Measurements from ENCODE around the gene C1orf232. TPM values are rescaled to one million over a fixed set of nuclear protein-coding genes. Genes with fewer than 3 reads are reported as not detected.

The C1orf232 gene
- total RNA-seq, 4 donors from 2014 or later, result not detected

DNA sequence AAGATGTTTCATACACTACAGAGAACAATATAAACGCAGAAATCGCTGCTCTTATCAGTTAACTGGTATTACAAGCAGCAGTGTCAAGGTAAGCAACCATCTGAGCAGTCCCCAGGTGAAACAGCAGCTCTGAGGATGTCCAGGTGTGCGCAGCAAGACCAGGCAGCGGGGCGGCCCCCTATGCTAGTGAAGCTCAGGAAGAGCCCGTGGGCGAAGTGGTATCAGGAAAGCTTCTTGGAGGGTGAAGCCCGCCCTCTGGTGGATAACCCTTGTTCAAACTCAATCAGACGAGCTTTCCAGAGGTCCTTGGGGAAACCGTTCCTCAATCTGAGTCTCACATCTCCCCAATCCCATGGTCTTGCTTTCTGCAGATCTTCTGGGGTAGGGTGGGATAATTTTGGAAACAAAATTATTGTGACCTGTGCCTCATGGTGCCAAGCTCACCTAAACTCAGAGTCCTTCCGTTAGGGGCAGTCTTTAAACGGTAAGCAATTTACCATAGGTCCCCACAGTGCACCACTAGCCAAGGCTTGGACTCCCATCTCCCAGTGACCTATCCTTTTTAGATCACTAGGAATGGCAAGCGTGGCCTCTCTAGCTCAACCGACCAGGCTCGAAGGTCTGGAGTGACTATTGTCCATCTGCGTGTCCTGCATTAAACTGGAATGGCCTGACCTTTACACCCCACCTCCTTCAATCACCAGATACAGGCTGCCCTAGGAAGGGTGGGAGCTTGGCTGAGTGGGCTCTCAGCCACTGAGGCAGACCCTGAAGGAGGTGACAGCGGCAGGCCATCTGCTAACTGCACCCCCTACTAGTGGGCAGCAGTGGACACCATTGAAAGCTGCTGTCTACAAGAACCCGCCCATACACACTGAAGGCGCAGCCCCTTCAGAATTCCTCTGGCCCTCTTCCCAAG is 23.5 kb downstream of the C1orf232 start:
- no peaks in the 10 kb centered on the region for H3K36me3 ChIP-seq
- no peak overlapping the region for H3K4me3 ChIP-seq
- H3K9me3 ChIP-seq, result no peaks in the 10 kb centered on the region
- no peaks in the 10 kb centered on the region for H3K27me3 ChIP-seq
- TF ChIP-seq, protein P1, sequence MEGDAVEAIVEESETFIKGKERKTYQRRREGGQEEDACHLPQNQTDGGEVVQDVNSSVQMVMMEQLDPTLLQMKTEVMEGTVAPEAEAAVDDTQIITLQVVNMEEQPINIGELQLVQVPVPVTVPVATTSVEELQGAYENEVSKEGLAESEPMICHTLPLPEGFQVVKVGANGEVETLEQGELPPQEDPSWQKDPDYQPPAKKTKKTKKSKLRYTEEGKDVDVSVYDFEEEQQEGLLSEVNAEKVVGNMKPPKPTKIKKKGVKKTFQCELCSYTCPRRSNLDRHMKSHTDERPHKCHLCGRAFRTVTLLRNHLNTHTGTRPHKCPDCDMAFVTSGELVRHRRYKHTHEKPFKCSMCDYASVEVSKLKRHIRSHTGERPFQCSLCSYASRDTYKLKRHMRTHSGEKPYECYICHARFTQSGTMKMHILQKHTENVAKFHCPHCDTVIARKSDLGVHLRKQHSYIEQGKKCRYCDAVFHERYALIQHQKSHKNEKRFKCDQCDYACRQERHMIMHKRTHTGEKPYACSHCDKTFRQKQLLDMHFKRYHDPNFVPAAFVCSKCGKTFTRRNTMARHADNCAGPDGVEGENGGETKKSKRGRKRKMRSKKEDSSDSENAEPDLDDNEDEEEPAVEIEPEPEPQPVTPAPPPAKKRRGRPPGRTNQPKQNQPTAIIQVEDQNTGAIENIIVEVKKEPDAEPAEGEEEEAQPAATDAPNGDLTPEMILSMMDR (IDR thresholded peaks at IDR 0.05), result peak; percentile 73 to 81
- no peak for TF ChIP-seq POLR2AphosphoS5 (IDR thresholded peaks at IDR 0.05)
- no peak for TF ChIP-seq POLR2A (IDR thresholded peaks at IDR 0.05)
- no peak for TF ChIP-seq EP300 (IDR thresholded peaks at IDR 0.05)
- peaks cover 5% of the 10 kb centered on the region for H3K4me1 ChIP-seq
- 31% methylated on average over 16 of the region's 19 CpGs for WGBS
- DNase-seq (ENCODE audit: low spot score in 2 of 2), result peak; percentile 85 to 90
- no peak overlapping the region for H3K27ac ChIP-seq

DNA sequence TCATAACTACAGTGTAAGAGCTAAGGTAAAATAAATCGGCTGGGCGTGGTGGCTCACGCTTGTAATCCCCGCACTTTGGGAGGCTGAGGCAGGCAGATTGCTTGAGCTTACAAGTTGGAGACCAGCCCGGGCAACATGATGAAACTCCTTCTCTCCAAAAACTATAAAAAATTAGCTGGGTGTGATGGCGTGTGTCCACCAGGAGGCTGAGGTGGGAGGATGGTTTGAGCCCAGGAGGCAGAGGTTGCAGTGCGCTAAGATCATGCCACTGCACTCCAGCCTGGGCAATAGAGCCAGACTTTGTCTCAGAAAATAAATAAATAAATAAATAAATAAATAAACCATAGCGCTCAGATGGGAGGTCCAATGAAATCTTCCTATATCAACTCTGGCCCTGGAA is 26.6 kb downstream of the C1orf232 start:
- 72% methylated on average over 8 of the region's 8 CpGs for WGBS
- TF ChIP-seq POLR2AphosphoS5 (IDR thresholded peaks at IDR 0.05) (no peak), POLR2A (IDR thresholded peaks at IDR 0.05) (no peak)
- TF ChIP-seq, protein P1 (IDR thresholded peaks at IDR 0.05), result no peak
- Histone ChIP-seq H3K4me1 (peaks cover 5% of the 10 kb centered on the region), H3K27ac (no peak overlapping the region), H3K36me3 (no peaks in the 10 kb centered on the region), H3K4me3 (no peak overlapping the region), H3K27me3 (no peaks in the 10 kb centered on the region), H3K9me3 (no peaks in the 10 kb centered on the region)
- no peak for DNase-seq (ENCODE audit: low spot score in 2 of 2)

DNA sequence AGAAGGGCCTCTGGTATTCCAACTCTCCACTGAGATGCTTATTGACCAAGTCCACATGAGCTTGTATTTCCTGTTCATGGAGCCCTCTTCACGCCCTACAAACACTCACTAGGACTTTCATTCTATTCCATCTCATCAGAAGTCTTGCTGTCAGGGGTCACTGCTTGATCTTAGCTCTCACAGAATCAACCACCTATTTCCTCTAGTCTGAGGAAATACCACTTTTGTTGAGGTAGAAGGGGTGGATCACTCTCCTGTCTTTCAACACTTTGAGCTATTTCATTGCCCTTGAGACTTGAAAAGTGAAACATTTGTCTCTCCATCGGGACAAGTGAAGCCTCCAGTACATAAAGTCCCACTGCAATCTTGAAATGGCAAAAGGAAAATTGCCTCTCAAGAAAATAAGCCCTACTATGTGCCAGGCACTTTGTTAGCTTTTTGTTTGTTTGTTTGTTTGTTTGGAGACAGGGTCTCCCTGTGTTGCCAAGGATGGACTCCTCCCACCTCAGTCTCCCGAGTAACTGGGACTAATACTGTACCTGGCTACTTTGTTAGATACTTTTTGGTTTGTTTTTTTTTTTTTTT is 29.7 kb downstream of the C1orf232 start:
- Histone ChIP-seq H3K9me3 (no peaks in the 10 kb centered on the region), H3K27ac (no peak overlapping the region), H3K4me3 (no peak overlapping the region), H3K4me1 (no peaks in the 10 kb centered on the region), H3K27me3 (no peaks in the 10 kb centered on the region), H3K36me3 (no peaks in the 10 kb centered on the region)
- no peak for TF ChIP-seq POLR2A (IDR thresholded peaks at IDR 0.05)
- TF ChIP-seq, protein P1 (IDR thresholded peaks at IDR 0.05), result no peak
- TF ChIP-seq EP300 (IDR thresholded peaks at IDR 0.05), result no peak
- TF ChIP-seq POLR2AphosphoS5 (IDR thresholded peaks at IDR 0.05), result no peak
- no peak for DNase-seq (ENCODE audit: low spot score in 2 of 2)
- WGBS, result 74% methylated on average over 3 of the region's 3 CpGs

DNA sequence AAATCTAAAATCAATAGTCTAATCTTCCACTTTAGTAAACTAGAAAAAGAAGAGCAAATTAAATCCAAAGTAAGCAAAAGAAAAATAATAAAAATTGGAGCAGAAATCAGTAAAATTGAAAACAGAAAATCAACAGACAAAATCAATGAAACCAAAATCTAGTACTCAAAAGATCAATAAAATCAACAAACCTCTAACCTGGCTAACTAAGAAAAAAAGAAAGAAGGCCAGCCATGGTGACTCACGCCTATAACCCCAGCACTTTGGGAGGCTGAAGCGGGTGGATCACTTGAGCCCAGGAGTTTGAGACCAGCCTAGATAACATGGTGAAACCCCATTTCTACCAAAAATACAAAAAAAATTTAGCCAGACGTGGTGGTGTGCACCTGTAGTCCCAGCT is 34.3 kb downstream of the C1orf232 start:
- DNase-seq (ENCODE audit: low spot score in 2 of 2), result no peak
- H3K36me3 ChIP-seq, result no peaks in the 10 kb centered on the region
- no peaks in the 10 kb centered on the region for H3K4me1 ChIP-seq
- H3K4me3 ChIP-seq, result no peak overlapping the region
- H3K9me3 ChIP-seq, result no peaks in the 10 kb centered on the region
- no peak overlapping the region for H3K27ac ChIP-seq
- H3K27me3 ChIP-seq, result no peaks in the 10 kb centered on the region
- whole genome bisulfite sequencing, result 95% methylated on average over 3 of the region's 3 CpGs
- TF ChIP-seq POLR2A (IDR thresholded peaks at IDR 0.05) (no peak), EP300 (IDR thresholded peaks at IDR 0.05) (no peak), POLR2AphosphoS5 (IDR thresholded peaks at IDR 0.05) (no peak)
- TF ChIP-seq, protein P1 (IDR thresholded peaks at IDR 0.05), result no peak

DNA sequence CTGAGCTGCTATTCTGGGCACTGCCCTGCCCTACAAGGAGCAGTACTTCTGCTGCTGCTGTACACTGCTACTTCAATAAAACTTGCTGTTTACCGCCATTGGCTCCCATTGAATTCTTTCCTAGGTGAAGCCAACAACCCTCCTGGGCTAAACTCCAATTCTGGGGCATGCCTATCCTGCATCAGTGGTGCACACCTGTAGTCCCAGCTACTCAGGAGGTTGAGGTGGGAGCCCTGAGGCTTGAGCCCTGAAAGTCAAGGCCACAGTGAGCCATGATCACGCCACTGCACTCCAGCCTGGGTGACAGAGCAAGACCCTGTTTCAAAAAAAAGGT is 36.0 kb downstream of the C1orf232 start:
- Histone ChIP-seq H3K27ac (no peak overlapping the region), H3K9me3 (no peaks in the 10 kb centered on the region), H3K4me1 (peaks cover 5% of the 10 kb centered on the region), H3K4me3 (no peak overlapping the region), H3K36me3 (no peaks in the 10 kb centered on the region), H3K27me3 (no peaks in the 10 kb centered on the region)
- no peak for DNase-seq (ENCODE audit: low spot score in 2 of 2)
- TF ChIP-seq EP300 (IDR thresholded peaks at IDR 0.05) (no peak), POLR2AphosphoS5 (IDR thresholded peaks at IDR 0.05) (no peak), POLR2A (IDR thresholded peaks at IDR 0.05) (no peak)
- TF ChIP-seq, protein P1 (IDR thresholded peaks at IDR 0.05), result no peak
- 90% methylated on average over 2 of the region's 2 CpGs for WGBS
